ENCODE data around the gene RNASE13.

The RNASE13 gene

DNA sequence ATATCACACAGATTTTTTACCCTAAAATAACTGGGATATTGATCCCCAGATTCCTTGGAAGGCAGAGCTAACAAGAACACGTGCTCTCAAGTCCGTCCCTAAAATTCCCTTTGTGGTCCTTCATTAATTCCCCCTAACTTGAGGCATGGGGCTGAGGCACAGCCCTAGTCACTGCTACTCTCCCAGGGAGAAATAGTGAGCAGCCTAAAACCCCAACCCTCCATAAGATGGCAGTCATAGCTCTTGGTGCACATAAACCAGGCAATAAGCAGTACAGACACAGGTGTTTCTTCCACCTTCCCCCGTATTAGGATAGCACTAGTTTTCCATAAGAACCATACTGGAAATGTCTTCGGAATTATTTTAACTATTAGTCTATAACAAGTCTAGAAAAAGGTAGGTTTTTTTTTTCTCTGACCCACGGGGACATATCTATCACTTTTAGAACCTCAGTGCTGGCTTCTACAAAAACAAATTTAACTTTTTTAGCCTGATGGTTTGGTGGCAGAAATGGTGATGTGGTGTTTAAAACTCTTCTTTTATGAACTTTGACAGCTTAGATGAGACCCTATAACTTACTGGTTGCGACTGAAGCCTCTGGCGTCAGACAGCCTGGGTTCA lies 32.4 kb upstream of the RNASE13 start:
- no peak for DNase-seq (ENCODE audit: extremely low read depth in 1 of 2, low read depth in 1 of 2)

DNA sequence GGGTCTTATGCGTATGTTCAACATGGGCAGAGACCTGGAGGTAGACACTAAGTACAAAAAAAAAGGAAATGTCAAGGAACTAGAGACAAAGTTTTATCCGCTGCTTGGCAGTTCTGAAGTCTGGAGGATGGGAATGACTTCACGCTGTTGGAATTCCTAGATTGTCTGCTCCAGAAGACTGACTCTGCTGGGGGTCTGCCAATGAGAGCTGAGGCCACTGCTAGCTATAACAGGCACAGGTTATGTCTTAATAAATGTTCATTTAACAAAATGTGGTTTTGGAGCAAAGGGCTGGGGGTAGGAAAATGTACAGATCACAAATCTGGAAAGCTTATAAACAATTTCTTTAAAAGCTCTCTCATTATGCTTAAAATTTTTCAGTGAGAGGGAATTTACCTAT lies 28.9 kb upstream of the RNASE13 start:
- DNase-seq (ENCODE audit: extremely low read depth in 1 of 2, low read depth in 1 of 2) = no peak

DNA sequence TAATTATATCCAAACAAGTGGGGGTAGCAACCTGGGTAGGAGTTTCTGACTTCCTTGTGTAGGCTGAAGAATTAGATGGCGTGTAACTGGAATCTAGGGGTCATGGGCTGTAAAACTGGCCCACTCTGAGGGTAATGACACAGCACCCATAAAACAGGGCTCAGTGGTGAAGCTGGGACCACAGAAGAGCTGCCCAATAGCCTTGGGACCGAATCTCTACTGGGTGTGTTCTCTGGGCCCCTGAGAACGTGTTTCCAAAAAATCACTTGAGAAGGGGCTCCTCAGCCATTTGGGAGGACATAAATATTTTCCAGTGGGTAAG lies 26.7 kb upstream of the RNASE13 start:
- no peak for DNase-seq (ENCODE audit: extremely low read depth in 1 of 2, low read depth in 1 of 2)

DNA sequence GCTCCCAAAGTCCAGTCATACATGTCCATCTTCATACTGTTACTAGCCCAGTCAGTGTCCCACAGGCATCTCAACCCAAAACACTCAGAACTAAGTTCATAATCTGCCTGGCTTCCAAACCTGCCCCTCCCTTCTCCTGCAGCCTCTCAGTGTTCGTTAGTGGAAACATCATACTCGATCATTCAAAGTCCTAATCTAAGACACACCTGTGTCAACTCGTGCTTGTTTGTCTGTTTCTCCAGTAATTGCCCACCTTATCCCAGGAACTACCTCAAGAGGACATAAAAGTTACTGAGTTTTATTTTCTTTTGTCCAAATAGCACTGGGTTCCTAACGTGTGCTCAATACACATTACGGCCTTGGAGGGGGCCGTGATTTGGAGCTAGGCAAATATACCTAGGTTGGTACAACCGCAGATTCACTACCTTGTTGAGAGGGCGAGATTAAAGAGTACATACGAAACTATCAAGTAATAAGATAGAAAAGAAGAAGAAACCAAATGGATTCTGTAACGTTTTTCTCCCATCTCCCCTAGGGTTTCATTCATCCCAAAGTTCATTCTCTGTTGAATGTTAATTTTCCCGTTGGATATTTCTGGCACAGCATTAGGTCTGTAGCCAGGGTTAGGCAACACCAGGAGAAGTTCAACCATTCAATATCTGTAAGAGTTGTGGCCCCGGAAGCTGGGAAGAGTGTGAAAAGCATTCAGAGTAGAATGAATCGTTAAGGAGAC lies 26.2 kb upstream of the RNASE13 start:
- DNase-seq (ENCODE audit: extremely low read depth in 1 of 2, low read depth in 1 of 2) = no peak

DNA sequence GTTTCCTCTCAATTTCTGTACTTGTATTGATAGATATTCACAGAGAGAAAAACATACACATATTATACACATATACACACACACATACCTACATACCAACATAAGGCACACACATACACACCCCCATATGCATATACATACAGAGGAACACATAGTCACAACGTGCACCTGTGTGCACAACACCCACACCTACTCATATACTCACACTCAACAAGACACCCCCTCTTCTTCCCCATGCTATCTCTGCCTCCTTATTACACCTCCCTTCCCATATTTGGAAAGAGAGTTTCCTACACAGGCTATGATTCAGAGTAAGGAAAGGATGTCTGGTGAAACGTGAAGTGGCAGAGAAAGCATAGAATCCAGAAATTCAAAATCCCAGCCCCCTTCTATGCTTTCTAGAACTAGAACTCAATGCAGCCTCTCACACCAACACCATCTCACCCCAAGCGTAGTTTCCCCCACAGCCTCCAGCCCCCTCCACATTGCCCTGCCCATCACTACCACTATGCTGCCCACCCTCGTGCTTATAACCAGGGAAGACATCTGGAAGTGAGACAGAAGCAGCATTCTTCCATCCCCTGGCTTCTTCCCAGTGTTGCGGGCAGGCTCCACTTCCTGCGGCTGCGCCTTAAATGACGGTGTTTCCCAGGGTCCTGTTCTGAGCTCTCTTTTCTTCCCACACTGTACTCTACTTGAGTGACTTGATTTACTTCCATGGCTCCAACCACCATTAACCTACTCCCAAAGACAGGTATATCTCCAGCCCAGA lies 25.4 kb upstream of the RNASE13 start:
- no peak for DNase-seq (ENCODE audit: extremely low read depth in 1 of 2, low read depth in 1 of 2)

DNA sequence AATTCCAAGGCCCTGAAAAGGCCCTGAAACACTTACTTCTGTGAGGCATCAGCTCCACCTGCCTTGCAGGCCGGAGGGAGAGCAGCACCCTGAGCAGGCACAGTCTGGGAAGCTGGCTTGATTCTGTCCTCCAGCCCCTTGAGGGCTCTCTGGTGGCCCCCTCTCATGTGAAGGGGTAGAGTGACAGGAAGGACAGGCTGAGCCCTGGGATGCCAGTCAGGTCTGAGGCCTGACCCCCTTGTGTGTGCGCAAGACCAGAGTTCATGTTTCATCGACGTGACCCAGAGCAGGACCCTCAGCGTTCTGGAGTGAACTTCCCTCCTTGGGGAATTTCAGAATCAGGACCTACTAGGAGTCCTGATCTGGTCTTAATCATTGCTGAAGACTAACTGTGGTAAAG lies 24.3 kb upstream of the RNASE13 start:
- DNase-seq (ENCODE audit: extremely low read depth in 1 of 2, low read depth in 1 of 2) = no peak

DNA sequence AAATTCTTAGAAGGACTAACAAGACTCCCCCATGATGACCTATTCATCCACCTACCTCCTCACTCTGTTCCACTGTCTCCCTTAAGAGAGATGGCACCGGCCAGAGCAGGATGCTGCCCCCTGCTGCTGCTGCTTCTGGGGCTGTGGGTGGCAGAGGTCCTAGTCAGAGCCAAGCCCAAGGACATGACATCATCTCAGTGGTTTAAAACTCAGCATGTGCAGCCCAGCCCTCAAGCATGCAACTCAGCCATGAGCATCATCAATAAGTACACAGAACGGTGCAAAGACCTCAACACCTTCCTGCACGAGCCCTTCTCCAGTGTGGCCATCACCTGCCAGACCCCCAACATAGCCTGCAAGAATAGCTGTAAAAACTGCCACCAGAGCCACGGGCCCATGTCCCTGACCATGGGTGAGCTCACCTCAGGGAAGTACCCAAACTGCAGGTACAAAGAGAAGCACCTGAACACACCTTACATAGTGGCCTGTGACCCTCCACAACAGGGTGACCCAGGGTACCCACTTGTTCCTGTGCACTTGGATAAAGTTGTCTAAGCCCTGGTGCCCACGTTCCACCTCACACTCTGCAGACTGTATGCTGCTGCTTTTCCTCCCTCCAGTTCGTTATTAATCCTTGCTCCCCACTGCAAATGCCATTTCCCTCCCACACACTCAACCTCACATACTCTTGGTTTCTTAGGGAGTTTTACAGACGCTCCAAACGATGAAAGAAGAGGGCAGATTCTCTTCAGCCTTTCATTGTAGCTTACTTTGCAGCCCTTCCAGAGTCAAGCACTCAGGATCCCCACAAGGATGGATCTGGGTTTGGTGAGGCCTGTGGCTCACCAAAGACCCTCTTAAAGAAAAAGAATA lies 23.4 kb upstream of the RNASE13 start, which contains the start of gene RNASE8:
TSS of gene RNASE8 (plus strand) at position 20 of the 873 bp plus-strand sequence. CDS start at position 91, 71 bp downstream.
- no peak for DNase-seq (ENCODE audit: extremely low read depth in 1 of 2, low read depth in 1 of 2)

DNA sequence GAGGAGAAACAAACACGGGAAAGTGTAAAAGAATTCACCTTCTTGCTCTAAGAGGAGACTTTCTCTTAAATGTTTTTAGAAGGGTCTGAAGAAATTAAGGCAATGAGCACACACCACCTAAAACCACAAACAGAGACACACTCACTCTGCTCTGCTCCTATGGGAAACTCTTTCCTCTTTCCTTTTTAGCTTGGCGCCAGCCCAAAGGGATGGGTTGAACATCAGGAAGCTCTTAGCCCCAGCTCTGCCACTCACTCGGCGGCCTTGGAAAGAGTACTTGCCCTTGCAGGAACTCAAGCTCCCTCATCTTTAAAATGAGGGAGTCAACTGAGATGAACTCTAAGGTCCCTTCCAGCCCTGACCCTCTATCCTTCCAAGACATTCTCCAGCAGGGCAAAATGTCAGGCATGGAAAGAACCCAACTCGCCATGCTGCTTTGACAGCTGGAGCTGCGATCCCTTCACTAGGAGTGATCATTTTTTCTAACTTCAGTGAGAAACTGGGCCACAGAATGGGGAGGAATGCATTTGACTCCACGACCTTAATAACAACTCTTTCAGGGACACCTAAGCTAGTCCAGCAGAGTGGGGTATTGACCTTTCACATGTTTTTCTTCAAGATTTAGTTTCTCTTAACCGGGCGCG lies 22.0 kb upstream of the RNASE13 start:
- DNase-seq (ENCODE audit: extremely low read depth in 1 of 2, low read depth in 1 of 2) = no peak

DNA sequence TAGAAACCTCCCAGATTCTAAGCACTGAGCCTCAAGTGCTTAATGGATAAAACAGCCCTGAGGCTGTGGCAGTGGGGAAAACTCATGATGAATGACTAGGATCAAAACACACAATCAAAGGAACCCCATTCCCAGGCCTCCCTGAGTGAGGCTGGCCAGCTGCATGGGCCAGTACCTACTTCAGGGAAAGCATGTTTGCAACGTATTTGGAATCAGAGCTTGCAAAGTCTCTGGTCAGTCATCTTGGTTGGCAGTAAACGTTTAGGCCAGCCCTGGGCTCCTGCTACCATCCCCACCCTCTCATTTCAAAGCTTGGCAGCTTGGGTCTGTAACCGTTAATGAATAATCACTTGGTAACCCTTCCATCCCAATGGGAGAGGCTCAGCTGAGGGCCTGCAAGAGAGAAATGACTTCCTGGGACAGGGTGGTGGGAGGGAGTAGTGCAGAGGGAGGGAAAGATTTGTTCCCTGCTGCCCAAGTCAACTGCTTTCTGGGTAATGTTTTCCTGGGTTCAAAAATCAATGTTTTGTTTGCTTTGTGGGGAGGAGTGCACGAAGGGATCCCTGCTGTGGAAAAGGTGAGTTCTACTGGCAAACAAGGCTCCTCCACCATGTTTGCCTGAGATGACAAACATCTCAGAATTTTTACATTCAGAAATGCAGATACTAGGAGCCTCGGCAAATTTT lies 21.0 kb upstream of the RNASE13 start:
- DNase-seq (ENCODE audit: extremely low read depth in 1 of 2, low read depth in 1 of 2) = no peak

DNA sequence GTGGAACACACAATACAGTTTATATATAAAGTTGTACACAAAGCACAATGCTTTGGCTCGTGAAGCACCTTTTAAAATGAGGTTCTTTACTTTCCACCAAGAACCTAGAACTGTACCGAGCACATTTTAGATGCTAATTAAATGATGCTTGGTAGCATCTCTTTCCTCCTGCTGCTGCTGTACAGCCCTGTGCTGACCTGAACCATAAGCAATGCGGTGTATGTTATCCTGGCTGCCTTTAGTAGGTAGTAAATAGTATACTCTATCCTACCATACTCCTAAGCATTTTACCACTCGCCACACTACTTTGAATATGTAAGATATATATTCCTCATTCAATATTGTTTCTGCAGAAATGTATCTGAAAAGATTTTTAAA lies 20.1 kb upstream of the RNASE13 start:
- no peak for DNase-seq (ENCODE audit: extremely low read depth in 1 of 2, low read depth in 1 of 2)

DNA sequence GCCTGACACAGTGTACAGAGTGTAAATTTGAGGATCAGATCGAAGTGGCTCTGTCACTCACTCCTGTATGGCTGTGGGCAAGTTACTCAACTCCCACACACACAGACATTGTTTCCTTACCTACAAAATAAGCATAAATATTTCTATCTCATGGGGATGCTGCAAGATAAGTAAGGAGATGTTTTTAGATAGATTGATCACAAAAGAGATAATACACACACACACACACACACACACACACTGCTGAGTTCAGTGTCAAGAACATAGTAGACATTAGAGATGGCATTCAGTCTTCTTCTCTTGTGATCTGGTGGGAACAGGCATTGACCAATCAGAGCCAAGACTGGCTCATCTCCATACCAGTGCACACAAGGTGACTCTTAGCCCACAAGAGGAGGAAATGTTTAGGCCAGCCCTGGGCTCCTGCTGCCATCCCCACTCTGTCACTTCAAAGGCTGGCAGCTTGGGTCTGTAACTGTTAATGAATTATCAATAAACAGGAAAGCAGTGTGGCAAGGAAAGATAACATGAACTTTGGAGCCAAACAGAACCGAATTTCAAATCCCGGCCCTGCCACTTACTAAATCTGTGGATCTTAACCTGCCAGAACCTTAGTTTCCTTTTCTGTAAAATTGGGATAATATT lies 19.6 kb upstream of the RNASE13 start:
- DNase-seq (ENCODE audit: extremely low read depth in 1 of 2, low read depth in 1 of 2) = no peak

DNA sequence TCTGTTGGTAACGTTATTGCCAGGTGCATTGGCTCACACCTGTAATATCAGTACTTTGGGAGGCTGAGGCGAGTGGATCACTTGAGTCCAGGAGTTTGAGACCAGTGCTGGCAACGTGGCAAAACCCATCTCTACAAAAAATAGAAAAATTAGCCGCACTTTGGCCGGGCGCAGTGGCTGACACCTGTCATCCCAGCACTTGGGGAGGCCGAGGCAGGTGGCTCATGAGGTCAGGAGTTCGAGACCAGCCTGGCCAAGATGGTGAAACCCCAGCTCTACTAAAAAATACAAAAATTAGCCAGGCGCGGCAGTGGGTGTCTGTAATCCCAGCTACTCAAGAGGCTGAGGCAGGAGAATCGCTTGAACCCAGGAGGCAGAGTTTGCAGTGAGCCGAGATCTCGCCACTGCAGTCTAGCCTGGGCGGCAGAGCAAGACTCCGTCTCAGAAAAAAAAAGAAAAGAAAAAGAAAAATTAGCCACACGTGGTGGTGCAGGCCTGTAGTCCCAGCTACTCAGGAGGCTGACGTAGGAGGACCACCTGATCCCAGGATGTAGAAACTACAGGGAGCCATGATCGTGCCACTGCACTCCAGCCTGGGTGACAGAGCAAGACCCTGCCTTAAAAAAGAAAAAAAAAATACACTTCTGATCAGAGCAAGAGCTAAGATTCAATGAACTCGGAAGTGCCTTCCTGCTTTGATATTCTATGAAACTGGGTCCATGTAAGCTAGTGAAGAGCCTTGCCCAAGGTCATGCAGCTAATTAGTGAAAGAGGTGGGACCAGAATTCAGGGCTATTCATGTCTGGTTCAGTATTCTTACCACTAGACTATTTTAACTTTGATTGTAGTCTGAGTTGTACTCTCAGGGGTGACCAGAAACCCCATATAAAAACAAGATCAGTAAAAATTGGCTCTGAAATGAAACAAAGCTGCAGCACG lies 18.8 kb upstream of the RNASE13 start:
- DNase-seq (ENCODE audit: extremely low read depth in 1 of 2, low read depth in 1 of 2) = no peak

DNA sequence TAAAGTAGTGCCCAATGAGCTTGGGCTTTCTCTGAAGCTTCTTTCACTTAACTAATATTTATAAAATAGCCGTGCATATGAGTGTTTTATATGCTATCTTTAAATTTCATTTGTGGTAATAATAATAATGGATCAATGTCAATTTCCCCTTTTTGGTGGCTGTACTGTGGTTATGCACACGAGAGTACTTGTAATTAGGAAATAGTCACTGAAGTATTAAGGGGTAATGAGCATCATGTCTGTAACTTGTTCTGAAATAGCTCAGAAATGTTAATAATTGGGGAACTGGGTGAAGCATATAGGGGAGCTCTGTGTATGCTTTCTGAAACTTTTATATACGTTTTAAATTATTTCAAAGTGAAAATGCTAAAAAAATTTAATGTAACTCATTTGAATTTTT lies 16.0 kb upstream of the RNASE13 start:
- DNase-seq (ENCODE audit: extremely low read depth in 1 of 2, low read depth in 1 of 2) = no peak

DNA sequence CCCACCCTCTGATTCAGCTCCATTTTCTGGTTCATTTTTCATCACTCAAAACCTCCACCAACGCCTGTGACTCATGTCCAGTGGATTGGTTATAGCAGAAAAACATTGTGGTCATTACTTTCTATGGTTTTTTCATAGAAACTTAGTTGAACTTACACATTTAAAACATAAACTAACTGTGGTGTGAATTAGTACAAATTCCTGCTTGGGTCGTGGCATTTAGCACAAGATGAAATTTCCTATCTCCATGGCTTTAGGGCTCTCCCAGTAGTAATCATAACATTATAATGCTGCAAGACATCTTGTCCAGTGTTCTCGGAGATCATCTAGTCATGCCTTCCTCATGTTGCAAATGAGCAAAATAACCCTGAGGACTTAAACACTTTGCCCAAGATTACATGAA lies 14.7 kb upstream of the RNASE13 start:
- no peak for DNase-seq (ENCODE audit: extremely low read depth in 1 of 2, low read depth in 1 of 2)

DNA sequence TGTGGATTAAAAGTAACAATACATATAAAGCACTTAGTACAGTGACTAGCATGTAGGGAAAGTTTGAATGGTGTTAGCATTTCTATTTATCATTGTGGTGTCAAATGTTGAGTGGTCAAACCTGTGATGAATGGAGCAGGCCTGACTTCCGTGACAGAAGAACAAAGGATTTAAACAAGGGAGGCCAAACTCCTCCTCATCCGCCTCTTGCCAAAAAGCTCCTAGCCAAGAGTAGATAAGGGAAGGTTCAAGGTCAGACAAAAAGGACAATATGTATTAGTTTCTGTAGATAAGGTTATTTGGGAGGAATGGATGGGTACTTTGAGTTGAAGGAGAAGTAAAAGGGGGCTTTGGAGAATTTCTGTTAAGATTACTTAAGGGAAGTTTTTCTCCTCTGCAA lies 14.0 kb upstream of the RNASE13 start:
- DNase-seq (ENCODE audit: extremely low read depth in 1 of 2, low read depth in 1 of 2) = no peak

DNA sequence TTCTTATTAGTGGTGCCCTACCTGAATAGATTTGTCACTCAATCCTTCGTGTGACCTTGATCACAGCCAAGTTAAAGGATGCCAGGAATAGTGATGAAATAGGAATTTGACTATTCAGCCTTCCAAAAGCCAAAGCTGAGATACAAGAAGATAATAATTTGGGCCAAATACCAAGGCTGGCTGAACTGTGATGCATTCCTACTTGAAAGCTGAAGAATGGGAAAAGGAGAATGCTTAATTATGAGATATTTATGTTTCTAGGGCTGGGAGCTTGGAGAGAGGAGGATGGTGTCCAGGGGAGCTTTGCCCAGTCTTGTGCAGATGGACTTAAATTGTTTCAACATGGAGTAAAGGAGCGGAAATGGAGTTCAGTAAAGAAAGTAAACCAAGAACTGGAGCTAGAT lies 12.8 kb upstream of the RNASE13 start:
- DNase-seq (ENCODE audit: extremely low read depth in 1 of 2, low read depth in 1 of 2) = no peak

DNA sequence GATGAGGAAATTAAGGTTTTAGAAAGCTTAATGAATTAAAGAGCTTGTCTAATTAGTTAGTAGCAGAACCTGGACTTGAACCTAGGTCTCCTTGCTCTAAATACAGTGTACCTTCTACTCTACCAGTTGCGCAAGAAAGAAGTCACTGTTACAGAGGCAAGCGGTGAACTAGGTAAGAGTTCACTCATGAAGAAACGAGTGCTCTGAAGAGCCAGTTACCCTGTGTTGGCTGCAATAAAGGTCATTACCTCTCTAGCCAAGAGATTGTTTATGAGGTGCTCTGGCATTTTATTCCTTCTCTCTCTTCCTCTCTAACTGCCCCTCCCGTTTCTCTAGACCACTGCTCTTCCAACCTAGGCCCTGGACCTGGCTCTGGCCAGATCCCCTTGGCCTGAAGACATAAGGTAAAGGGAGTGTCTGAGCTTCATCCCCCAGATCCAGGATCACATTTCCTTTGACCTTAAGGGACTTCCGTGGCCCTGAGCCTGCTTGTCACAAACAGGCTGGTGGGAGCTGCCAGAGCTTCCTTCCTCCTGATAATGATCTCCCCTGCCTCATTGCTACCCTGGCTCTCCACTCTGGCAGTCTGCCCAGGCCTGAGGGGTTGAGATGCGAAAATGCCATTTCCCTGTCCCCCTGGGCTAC lies 9.5 kb upstream of the RNASE13 start:
- no peak for DNase-seq (ENCODE audit: extremely low read depth in 1 of 2, low read depth in 1 of 2)

DNA sequence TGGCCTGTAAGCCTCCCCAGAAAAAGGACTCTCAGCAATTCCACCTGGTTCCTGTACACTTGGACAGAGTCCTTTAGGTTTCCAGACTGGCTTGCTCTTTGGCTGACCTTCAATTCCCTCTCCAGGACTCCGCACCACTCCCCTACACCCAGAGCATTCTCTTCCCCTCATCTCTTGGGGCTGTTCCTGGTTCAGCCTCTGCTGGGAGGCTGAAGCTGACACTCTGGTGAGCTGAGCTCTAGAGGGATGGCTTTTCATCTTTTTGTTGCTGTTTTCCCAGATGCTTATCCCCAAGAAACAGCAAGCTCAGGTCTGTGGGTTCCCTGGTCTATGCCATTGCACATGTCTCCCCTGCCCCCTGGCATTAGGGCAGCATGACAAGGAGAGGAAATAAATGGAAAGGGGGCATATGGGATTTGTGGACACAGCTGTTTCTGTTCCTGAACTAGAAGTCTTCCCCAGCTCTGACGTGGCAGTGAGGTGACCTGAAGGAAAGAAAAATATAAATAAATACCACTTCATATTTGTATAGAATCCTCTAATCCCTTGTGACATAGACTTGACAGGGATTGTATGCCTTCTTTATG lies 8.9 kb upstream of the RNASE13 start:
- no peak for DNase-seq (ENCODE audit: extremely low read depth in 1 of 2, low read depth in 1 of 2)

Data from activated CD8-positive, alpha-beta memory T cell treated with anti-CD3 and anti-CD28 coated beads for 1 hour (primary cell).